A673 (cell line): ENCODE results near the gene TNFRSF18. TPM values are rescaled to one million over a fixed set of nuclear protein-coding genes. Genes with fewer than 3 reads are reported as not detected.

Source experiments
- BruUV-seq: library from RNA; stranded (reverse); fragments of 400-500 nt; replicated peaks from 2 replicates; lab custom pipeline; 2021; lab: Mats Ljungman, UMichigan
- CTCF ChIA-PET: fragments of 300-600 bp; sonication (Branson Sonifier 250); formaldehyde crosslinking; loops from one replicate; lab custom pipeline; 2022; ENCODE audit warnings: antibody characterized with exemption; lab: Charles Lee
- POLR2A ChIA-PET: fragments of 300-600 bp; sonication (Branson Sonifier 250); formaldehyde crosslinking; loops from one replicate; lab custom pipeline; 2022; ENCODE audit warnings: antibody characterized with exemption; ENCODE audit not compliant: low non-redundant PET; lab: Charles Lee
- DNase-seq: peaks from one replicate; pipeline ENCODE4 v3.0.0-alpha.2; 2015; ENCODE audit warnings: low spot score
- H3K27ac ChIP-seq: fragments of 200-600 bp; sonication (generic); 2 replicates; pipeline ENCODE4 v1.5.1; 2016; ENCODE audit warnings: mixed run types, low read depth, mild to moderate bottlenecking, mixed read lengths, antibody characterized with exemption, low read length; ENCODE audit not compliant: poor library complexity, severe bottlenecking
- H3K27me3 ChIP-seq: fragments of 200-600 bp; sonication (generic); replicated peaks from 2 replicates; pipeline ENCODE4 v1.6.1; 2017; ENCODE audit warnings: mixed run types, low read depth, mild to moderate bottlenecking, mixed read lengths, antibody characterized with exemption, low read length; ENCODE audit not compliant: insufficient read depth, poor library complexity
- H3K36me3 ChIP-seq: fragments of 200-600 bp; sonication (generic); 2 replicates; pipeline ENCODE4 v1.6.1; 2016; ENCODE audit warnings: mixed run types, mild to moderate bottlenecking, mixed read lengths, antibody characterized with exemption, low read length; ENCODE audit not compliant: insufficient read depth, poor library complexity, severe bottlenecking
- H3K4me1 ChIP-seq: fragments of 200-600 bp; sonication (generic); 2 replicates; pipeline ENCODE4 v1.6.1; 2017; ENCODE audit warnings: mixed run types, mild to moderate bottlenecking, mixed read lengths, antibody characterized with exemption, low read length; ENCODE audit not compliant: insufficient read depth, poor library complexity, severe bottlenecking
- H3K4me3 ChIP-seq: fragments of 200-600 bp; sonication (generic); 2 replicates; pipeline ENCODE4 v1.5.1; 2016; ENCODE audit warnings: low read depth, mixed run types, mild to moderate bottlenecking, mixed read lengths, low read length; ENCODE audit not compliant: poor library complexity, severe bottlenecking
- H3K9me3 ChIP-seq: fragments of 200-600 bp; sonication (generic); 2 replicates; pipeline ENCODE4 v1.6.1; 2016; ENCODE audit warnings: mixed run types, low read depth, mild to moderate bottlenecking, mixed read lengths, antibody characterized with exemption, low read length; ENCODE audit not compliant: poor library complexity, severe bottlenecking
- CTCF ChIP-seq: fragments of 300-800, 200-600 bp; sonication (generic); conservative IDR thresholded peaks from 2 replicates; pipeline ENCODE4 v1.5.1; 2017; ENCODE audit warnings: low read depth, mild to moderate bottlenecking, antibody characterized with exemption, low read length, moderate library complexity, mixed read lengths
- EZH2 ChIP-seq: fragments of 200-600 bp; sonication (generic); IDR thresholded peaks from 2 replicates; pipeline ENCODE4 v1.6.1; 2017; ENCODE audit warnings: borderline replicate concordance, low read depth, mild to moderate bottlenecking, mixed read lengths, antibody characterized with exemption, low read length; ENCODE audit not compliant: poor library complexity, severe bottlenecking
- intact Hi-C: fragments of 100-400 bp; cut with micrococcal nuclease; formaldehyde crosslinking; loops from one replicate; pipeline ENCODE4 v1.10.0; 2022; ENCODE audit not compliant: unreplicated experiment
- total RNA-seq: library from RNA; stranded (reverse); gene quantifications from 2 replicates; pipeline ENCODE4 v1.2.3, GENCODE V29; 2021

The TNFRSF18 gene
- total RNA-seq, 1 experiment from 2014 or later, result 0.77 TPM

- POLR2A ChIA-PET, result no interaction called here
- no peak for TF ChIP-seq CTCF
- no peak for TF ChIP-seq EZH2
- DNase-seq, result no peak
- CTCF ChIA-PET, result no interaction called here
- Histone ChIP-seq H3K27me3 (no peaks in the 10 kb centered on the region), H3K4me3 (no peak overlapping the region), H3K36me3 (peaks cover 35% of the 10 kb centered on the region), H3K27ac (no peak overlapping the region), H3K4me1 (no peaks in the 10 kb centered on the region), H3K9me3 (no peaks in the 10 kb centered on the region)
- BruUV-seq, result no TSS peak
- intact Hi-C loops, result no loop called here
These were observed 17.5 kb upstream of the TNFRSF18 start for GRCh38 chr1:1223891-1224290.

GRCh38 chr1:1223321-1223720, 16.9 kb upstream of the TNFRSF18 start:
- intact Hi-C loops, result no loop called here
- H3K4me1 ChIP-seq, result peaks cover under 1% of the 10 kb centered on the region
- H3K36me3 ChIP-seq, result peaks cover 36% of the 10 kb centered on the region
- BruUV-seq, result no TSS peak
- H3K27me3 ChIP-seq, result no peaks in the 10 kb centered on the region
- H3K27ac ChIP-seq, result no peak overlapping the region
- H3K4me3 ChIP-seq, result no peak overlapping the region
- ChIA-PET POLR2A (no interaction called here), CTCF (no interaction called here)
- H3K9me3 ChIP-seq, result no peaks in the 10 kb centered on the region
- DNase-seq, result no peak
- no peak for TF ChIP-seq EZH2
- TF ChIP-seq CTCF, result no peak

GRCh38 chr1:1222575-1223225, 16.3 kb upstream of the TNFRSF18 start:
- Histone ChIP-seq H3K36me3 (peaks cover 32% of the 10 kb centered on the region), H3K4me3 (no peak overlapping the region), H3K27me3 (no peaks in the 10 kb centered on the region), H3K27ac (no peak overlapping the region), H3K9me3 (no peaks in the 10 kb centered on the region), H3K4me1 (peaks cover 6% of the 10 kb centered on the region)
- TF ChIP-seq CTCF, result no peak
- TF ChIP-seq EZH2, result no peak
- no peak for DNase-seq
- BruUV-seq, result no TSS peak
- ChIA-PET CTCF (no interaction called here), POLR2A (no interaction called here)
- intact Hi-C loops, result no loop called here
